HEK293 (cell line): ENCODE results near the gene HOXC5.

ENCODE experiments used
- CTCF ChIA-PET: fragments of 350-600 bp; formaldehyde crosslinking; extraction: SDS; loops from one replicate; lab custom pipeline; 2021; ENCODE audit warnings: antibody characterized with exemption; lab: Yijun Ruan, JAX
- POLR2A ChIA-PET: fragments of 300-600 bp; formaldehyde crosslinking; extraction: SDS; loops from one replicate; lab custom pipeline; 2020; ENCODE audit warnings: antibody characterized with exemption, inconsistent platforms; lab: Yijun Ruan, JAX
- H3K27ac ChIP-seq: fragments of 200-500 bp; sonication (Bioruptor generic); 2 replicates; pipeline ENCODE4 v1.5.1; 2014; ENCODE audit warnings: low read depth, low read length, control low read depth, inconsistent platforms; ENCODE audit errors: extremely low read depth
- H3K36me3 ChIP-seq, 2 experiments: fragments of 200-500 bp in 1 of 2; sonication (Bioruptor generic) in 1 of 2; 1 replicate in 1 of 2; 2 replicates in 1 of 2; pipeline ENCODE4 v1.5.1; 2014 to 2017; ENCODE audit warnings: inconsistent platforms in 2 of 2, low read length in 2 of 2; ENCODE audit not compliant: control insufficient read depth in 2 of 2, insufficient read depth in 1 of 2
- H3K4me1 ChIP-seq: fragments of 200-500 bp; sonication (Bioruptor generic); 2 replicates; pipeline ENCODE4 v1.5.1; 2014; ENCODE audit warnings: mild to moderate bottlenecking, low read length, inconsistent platforms; ENCODE audit not compliant: control insufficient read depth, insufficient read depth
- H3K4me3 ChIP-seq: 2 replicates; pipeline ENCODE4 v1.5.1; 2011; ENCODE audit warnings: low read depth, mild to moderate bottlenecking, control low read depth, low read length, moderate library complexity
- H3K9me3 ChIP-seq: fragments of 200-500 bp; sonication (Bioruptor generic); 2 replicates; pipeline ENCODE4 v1.5.1; 2014; ENCODE audit warnings: low read depth, low read length, inconsistent platforms; ENCODE audit not compliant: control insufficient read depth, insufficient read depth
- AEBP2 ChIP-seq: fragments of 450-650 bp; formaldehyde crosslinking; IDR thresholded peaks from 2 replicates; pipeline ENCODE4 v1.5.1; 2016; ENCODE audit warnings: missing biosample characterization, missing genetic modification characterization, borderline replicate concordance
- CTCF ChIP-seq: fragments of 450-650 bp; formaldehyde crosslinking; IDR thresholded peaks from 2 replicates; pipeline ENCODE4 v1.5.1; 2016; ENCODE audit warnings: missing biosample characterization, missing genetic modification characterization
- GLI4 ChIP-seq: fragments of 450-650 bp; formaldehyde crosslinking; IDR thresholded peaks from 2 replicates; pipeline ENCODE4 v1.5.1; 2016; ENCODE audit warnings: missing biosample characterization, missing genetic modification characterization
- HOXA7 ChIP-seq: sonication (generic); formaldehyde crosslinking; IDR thresholded peaks from 2 replicates; pipeline ENCODE4 v1.8.1; 2022; ENCODE audit warnings: missing genetic modification reagents, borderline replicate concordance
- MEIS1 ChIP-seq: sonication (generic); formaldehyde crosslinking; IDR thresholded peaks from 2 replicates; pipeline ENCODE4 v1.8.1; 2022; ENCODE audit warnings: missing genetic modification reagents, mild to moderate bottlenecking, borderline replicate concordance
- OSR2 ChIP-seq: fragments of 450-650 bp; formaldehyde crosslinking; IDR thresholded peaks from 2 replicates; pipeline ENCODE4 v1.5.1; 2016; ENCODE audit warnings: missing biosample characterization, missing genetic modification characterization
- SCRT1 ChIP-seq: fragments of 450-650 bp; formaldehyde crosslinking; IDR thresholded peaks from 2 replicates; pipeline ENCODE4 v1.5.1; 2016; ENCODE audit warnings: missing biosample characterization, missing genetic modification characterization, borderline replicate concordance
- SP7 ChIP-seq: fragments of 450-650 bp; formaldehyde crosslinking; IDR thresholded peaks from 2 replicates; pipeline ENCODE4 v1.5.1; 2016; ENCODE audit warnings: missing biosample characterization, missing genetic modification characterization
- YY1 ChIP-seq: fragments of 450-650 bp; formaldehyde crosslinking; IDR thresholded peaks from 2 replicates; pipeline ENCODE4 v1.5.1; 2018; ENCODE audit warnings: missing biosample characterization, missing genetic modification characterization
- YY2 ChIP-seq: fragments of 450-650 bp; formaldehyde crosslinking; IDR thresholded peaks from 2 replicates; pipeline ENCODE4 v1.5.1; 2016; ENCODE audit warnings: missing biosample characterization, missing genetic modification characterization
- ZBTB11 ChIP-seq: fragments of 450-650 bp; formaldehyde crosslinking; conservative IDR thresholded peaks from 2 replicates; pipeline ENCODE4 v1.5.1; 2016; ENCODE audit warnings: low read depth, missing biosample characterization, missing genetic modification characterization
- ZBTB44 ChIP-seq: fragments of 450-650 bp; IDR thresholded peaks from 2 replicates; pipeline ENCODE4 v1.5.1; 2018; ENCODE audit warnings: missing biosample characterization, mild to moderate bottlenecking, missing genetic modification characterization
- ZBTB6 ChIP-seq: fragments of 450-650 bp; formaldehyde crosslinking; IDR thresholded peaks from 2 replicates; pipeline ENCODE4 v1.5.1; 2017; ENCODE audit warnings: missing biosample characterization, missing genetic modification characterization
- ZFP41 ChIP-seq: fragments of 450-650 bp; formaldehyde crosslinking; IDR thresholded peaks from 2 replicates; pipeline ENCODE4 v1.5.1; 2016; ENCODE audit warnings: missing biosample characterization, missing genetic modification characterization, borderline replicate concordance
- ZIC2 ChIP-seq: fragments of 450-650 bp; formaldehyde crosslinking; IDR thresholded peaks from 2 replicates; pipeline ENCODE4 v1.5.1; 2016; ENCODE audit warnings: missing biosample characterization, missing genetic modification characterization
- ZNF146 ChIP-seq: fragments of 450-650 bp; formaldehyde crosslinking; IDR thresholded peaks from 2 replicates; pipeline ENCODE4 v1.5.1; 2016; ENCODE audit warnings: missing biosample characterization, missing genetic modification characterization
- ZNF155 ChIP-seq: fragments of 450-650 bp; formaldehyde crosslinking; IDR thresholded peaks from 2 replicates; pipeline ENCODE4 v1.5.1; 2016; ENCODE audit warnings: missing biosample characterization, missing genetic modification characterization
- ZNF23 ChIP-seq: fragments of 450-650 bp; formaldehyde crosslinking; IDR thresholded peaks from 2 replicates; pipeline ENCODE4 v1.5.1; 2016; ENCODE audit warnings: missing biosample characterization, missing genetic modification characterization, borderline replicate concordance
- ZNF341 ChIP-seq: fragments of 450-650 bp; formaldehyde crosslinking; IDR thresholded peaks from 2 replicates; pipeline ENCODE4; 2016; ENCODE audit warnings: low read depth, missing biosample characterization, missing genetic modification characterization
- ZNF366 ChIP-seq: fragments of 450-650 bp; formaldehyde crosslinking; conservative IDR thresholded peaks from 2 replicates; pipeline ENCODE4 v1.5.1; 2016; ENCODE audit warnings: missing biosample characterization, missing genetic modification characterization
- ZNF416 ChIP-seq: fragments of 450-650 bp; formaldehyde crosslinking; IDR thresholded peaks from 2 replicates; pipeline ENCODE4 v1.5.1; 2016; ENCODE audit warnings: missing biosample characterization, missing genetic modification characterization
- ZNF521 ChIP-seq: fragments of 450-650 bp; formaldehyde crosslinking; IDR thresholded peaks from 2 replicates; pipeline ENCODE4 v1.5.1; 2017; ENCODE audit warnings: missing biosample characterization, mild to moderate bottlenecking, missing genetic modification characterization
- ZNF610 ChIP-seq: fragments of 450-650 bp; formaldehyde crosslinking; IDR thresholded peaks from 2 replicates; pipeline ENCODE4 v1.5.1; 2016; ENCODE audit warnings: missing biosample characterization, missing genetic modification characterization, borderline replicate concordance
- ZNF629 ChIP-seq: fragments of 450-650 bp; formaldehyde crosslinking; IDR thresholded peaks from 2 replicates; pipeline ENCODE4 v1.5.1; 2017; ENCODE audit warnings: missing biosample characterization, missing genetic modification characterization
- ZNF645 ChIP-seq: fragments of 450-650 bp; formaldehyde crosslinking; IDR thresholded peaks from 2 replicates; pipeline ENCODE4; 2016; ENCODE audit warnings: missing biosample characterization, missing genetic modification characterization
- ZSCAN16 ChIP-seq: fragments of 450-650 bp; formaldehyde crosslinking; IDR thresholded peaks from 2 replicates; pipeline ENCODE4 v1.5.1; 2016; ENCODE audit warnings: missing biosample characterization, missing genetic modification characterization

Gene HOXC5

GRCh38 chr12:54040148-54040494 lies 7.3 kb downstream of the HOXC5 start:
- peak overlapping the region; percentile 100 for H3K27ac ChIP-seq
- CTCF ChIA-PET = interaction anchor here (0.8 to 2.1 kb wide), 5 partner anchors 14 to 95 kb away, joined by 3 to 6 read pairs (median 5); partner anchors contain the start of genes HOXC4 and HOXC8
- no peak for TF ChIP-seq AEBP2 (tag by site-specific recombination)
- TF ChIP-seq ZFP41 (tag by site-specific recombination) = no peak
- no peak for TF ChIP-seq ZSCAN16 (tag by site-specific recombination)
- no peak for TF ChIP-seq SP7 (tag by site-specific recombination)
- TF ChIP-seq ZIC2 (tag by site-specific recombination) = no peak
- TF ChIP-seq ZNF416 = no peak
- TF ChIP-seq ZNF341 (tag by site-specific recombination) = peak; percentile 99
- no peak for TF ChIP-seq ZNF23 (tag by site-specific recombination)
- no peak for TF ChIP-seq ZNF629 (tag by site-specific recombination)
- TF ChIP-seq CTCF = no peak
- no peak for TF ChIP-seq MEIS1 (CRISPR knock-in tag)
- peak; percentile 92 for TF ChIP-seq ZNF366
- TF ChIP-seq YY2 = no peak
- TF ChIP-seq ZNF521 (tag by site-specific recombination) = no peak
- 0 out of 2 replicates have a peak, but pooled peaks have one; percentile 10 for TF ChIP-seq OSR2 (tag by site-specific recombination)
- TF ChIP-seq GLI4 = no peak
- no peak for TF ChIP-seq HOXA7
- TF ChIP-seq YY1 (tag by site-specific recombination) = no peak
- no peak for TF ChIP-seq ZNF155 (tag by site-specific recombination)
- TF ChIP-seq SCRT1 (tag by site-specific recombination) = no peak
- TF ChIP-seq ZBTB44 (tag by site-specific recombination) = no peak
- no peak for TF ChIP-seq ZNF146
- TF ChIP-seq ZNF610 = no peak
- TF ChIP-seq ZNF645 = no peak
- TF ChIP-seq ZBTB11 (tag by site-specific recombination) = peak; percentile 26; the same call in 1 of the 2 replicates
- TF ChIP-seq ZBTB6 = no peak

More at GRCh38 chr12:54040148-54040494, 7.3 kb downstream of the HOXC5 start:
- POLR2A ChIA-PET = interaction anchor here (0.6 to 2.0 kb wide), 3 partner anchors 13 to 96 kb away, joined by 3 to 13 read pairs (median 3); partner anchors contain the start of gene HOXC4
- H3K4me1 ChIP-seq = peaks cover 72% of the 10 kb centered on the region
- no peak overlapping the region for H3K4me3 ChIP-seq
- H3K36me3 ChIP-seq = peaks cover 3 to 12% of the 10 kb centered on the region in 2 experiments; a peak in 2 of 3 replicates
- H3K9me3 ChIP-seq = no peaks in the 10 kb centered on the region
